ENCODE measurements around the gene PKP2.
"Not testable (repeated sequence)": the region's sequence is repeated elsewhere in the genome, so short reads cannot be mapped to it uniquely, and the experiment has no call there.

The PKP2 gene

GRCh38 chr12:32895688-32896431 is 717 bp downstream of the PKP2 start:
- DNase-seq (ENCODE audit: low read depth): no peak

GRCh38 chr12:32894566-32894965 is 2.0 kb downstream of the PKP2 start:
- DNase-seq (ENCODE audit: low read depth): no peak

DNA sequence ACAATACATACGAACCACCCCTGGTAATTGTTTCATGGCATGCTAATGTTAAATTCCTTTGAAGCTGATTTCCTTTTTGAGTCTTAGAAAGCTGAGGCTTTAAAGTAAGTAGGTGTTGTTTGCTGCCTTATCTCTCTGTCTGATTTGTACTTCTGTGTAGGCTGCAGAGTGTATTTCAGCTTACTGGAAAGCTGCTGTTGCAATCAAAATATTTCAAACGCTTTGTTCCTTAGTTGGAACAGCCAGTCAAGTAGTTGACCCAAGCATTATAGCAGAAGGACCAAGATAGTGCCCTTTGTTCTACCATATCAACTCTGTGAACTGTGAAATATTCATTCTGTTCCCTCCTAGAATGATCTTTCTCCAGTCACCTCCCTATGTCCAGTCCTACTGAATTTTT is 3.1 kb downstream of the PKP2 start:
- DNase-seq (ENCODE audit: low read depth): no peak

DNA sequence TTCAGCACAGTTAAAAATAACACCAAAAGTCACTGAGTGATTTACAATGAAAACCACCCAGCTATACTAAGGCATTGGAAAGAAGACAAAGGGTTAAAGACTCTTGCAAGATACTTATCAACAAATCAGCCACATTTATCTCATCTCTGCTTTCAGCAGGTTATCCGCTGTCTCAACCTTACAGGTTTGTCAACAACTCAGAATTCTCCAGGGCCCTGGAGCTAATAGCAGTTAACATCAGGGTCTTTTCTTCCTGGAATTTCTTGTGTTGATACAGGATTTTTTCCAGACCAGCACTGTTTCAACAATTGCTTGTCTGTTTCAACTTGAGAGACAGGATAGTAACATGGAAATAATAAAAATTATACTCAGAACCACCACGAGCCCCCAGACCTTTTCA is 3.5 kb downstream of the PKP2 start:
- DNase-seq (ENCODE audit: low read depth): no peak

- not testable (repeated sequence) for DNase-seq (ENCODE audit: low read depth)
Measured at GRCh38 chr12:32892369-32892768, 4.2 kb downstream of the PKP2 start.

- DNase-seq (ENCODE audit: low read depth): no peak
Measured at GRCh38 chr12:32891956-32892355, 4.6 kb downstream of the PKP2 start.

DNA sequence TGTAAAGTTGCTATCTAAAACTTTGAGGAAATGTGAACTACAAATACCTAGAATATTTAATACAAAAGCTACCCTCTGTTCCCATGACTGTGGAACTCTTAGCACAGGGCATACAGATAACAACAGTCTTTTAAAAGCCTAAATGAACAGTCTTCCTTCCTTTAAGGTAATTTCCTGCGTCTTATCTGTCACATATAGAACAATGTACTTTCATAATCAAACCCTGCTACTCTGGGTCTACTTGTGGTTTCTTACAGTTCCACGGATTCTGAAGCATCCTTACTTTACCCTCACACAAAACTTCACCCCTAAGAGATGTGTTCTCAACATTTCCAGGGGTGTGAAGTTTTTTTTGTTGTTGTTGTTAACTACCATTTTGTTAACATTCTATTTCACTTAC is 5.1 kb downstream of the PKP2 start:
- DNase-seq (ENCODE audit: low read depth): no peak

- no peak for DNase-seq (ENCODE audit: low read depth)
Measured at GRCh38 chr12:32889011-32889760, 7.4 kb downstream of the PKP2 start.

DNA sequence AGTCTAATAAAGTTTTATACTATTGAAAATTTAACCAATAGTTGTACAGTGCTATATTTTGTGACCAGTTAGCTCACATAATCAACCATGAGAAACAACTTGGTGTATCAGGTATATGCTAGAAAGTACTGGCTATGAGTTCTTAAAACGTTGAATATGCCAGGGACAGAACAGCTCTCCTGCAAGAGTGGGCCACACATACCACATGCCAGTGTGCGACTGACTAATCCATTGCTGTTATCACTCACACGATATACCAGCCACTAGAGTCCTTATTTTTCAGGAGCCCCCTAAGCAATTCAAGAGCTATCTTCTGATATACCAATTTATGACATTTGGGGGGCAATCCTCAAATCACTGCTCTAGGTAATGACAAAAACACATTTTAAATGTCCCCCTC is 9.5 kb downstream of the PKP2 start:
- no peak for DNase-seq (ENCODE audit: low read depth)

GRCh38 chr12:32885831-32886230 is 10.7 kb downstream of the PKP2 start:
- DNase-seq (ENCODE audit: low read depth): no peak

- DNase-seq (ENCODE audit: low read depth): no peak
Measured at GRCh38 chr12:32884962-32885361, 11.6 kb downstream of the PKP2 start.

DNA sequence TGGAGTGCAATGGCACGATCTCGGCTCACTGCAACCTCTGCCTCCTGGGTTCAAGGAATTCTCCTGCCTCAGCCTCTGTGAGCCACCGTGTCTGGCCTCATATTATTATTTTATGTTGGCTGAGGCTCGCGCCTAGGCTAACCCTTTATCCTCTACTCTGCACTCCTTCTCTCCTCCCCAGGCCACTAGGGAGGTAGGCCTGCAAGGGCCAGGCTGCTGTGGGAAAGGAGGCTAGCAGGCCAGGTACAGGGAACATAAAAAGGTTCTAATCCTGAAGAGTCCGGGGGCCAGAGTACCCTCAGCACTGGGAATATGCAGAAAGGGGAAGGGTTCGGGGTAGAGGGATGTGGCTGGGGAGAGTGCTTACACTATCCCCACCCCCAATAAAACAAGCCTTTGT is 14.9 kb downstream of the PKP2 start:
- DNase-seq (ENCODE audit: low read depth): no peak

DNA sequence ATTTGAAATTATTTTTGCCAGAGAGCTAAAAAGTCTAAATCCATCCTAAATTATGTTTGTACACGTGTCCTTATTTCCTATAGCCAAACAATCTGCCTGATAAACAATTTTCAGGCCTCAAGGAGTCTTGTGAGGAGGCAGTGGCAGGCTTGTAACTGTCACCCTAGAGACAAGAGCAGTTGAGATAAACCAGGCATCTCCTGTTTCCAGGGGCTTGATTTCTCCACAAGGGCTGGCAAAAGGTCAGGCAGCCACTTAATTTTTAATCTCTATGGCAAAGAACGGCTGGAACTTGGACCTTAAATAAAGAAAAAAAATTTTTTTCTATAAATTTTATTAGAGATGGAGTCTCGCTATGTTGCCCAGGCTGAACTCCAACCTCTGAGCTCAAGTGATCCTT is 15.5 kb downstream of the PKP2 start:
- no peak for DNase-seq (ENCODE audit: low read depth)

GRCh38 chr12:32879066-32879465 is 17.5 kb downstream of the PKP2 start:
- not testable (repeated sequence) for DNase-seq (ENCODE audit: low read depth)

- no peak for DNase-seq (ENCODE audit: low read depth)
Measured at GRCh38 chr12:32877601-32878459, 18.7 kb downstream of the PKP2 start.

DNA sequence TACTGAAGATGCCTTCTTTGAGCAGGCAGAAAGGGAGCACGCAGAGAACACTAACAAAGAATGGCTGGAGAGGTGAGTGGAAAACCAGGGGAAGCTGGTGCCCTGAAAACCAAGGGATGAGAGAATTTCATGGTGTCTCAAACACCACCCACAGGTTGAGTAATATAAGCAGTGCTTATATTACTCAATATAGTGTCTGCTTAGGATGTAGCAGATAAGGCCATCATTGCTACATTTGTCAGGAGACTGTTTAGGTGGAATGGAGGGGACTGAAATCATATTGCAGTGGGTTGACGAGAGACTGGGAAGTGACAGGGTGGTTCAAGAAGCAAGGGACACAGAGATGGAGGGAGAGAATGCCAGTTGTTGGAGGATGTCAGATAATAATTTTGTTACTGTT is 20.6 kb downstream of the PKP2 start:
- no peak for DNase-seq (ENCODE audit: low read depth)

- DNase-seq (ENCODE audit: low read depth): no peak
Measured at GRCh38 chr12:32874975-32875374, 21.6 kb downstream of the PKP2 start.

- DNase-seq (ENCODE audit: low read depth): no peak
Measured at GRCh38 chr12:32874078-32874477, 22.5 kb downstream of the PKP2 start.

- not testable (repeated sequence) for DNase-seq (ENCODE audit: low read depth)
Measured at GRCh38 chr12:32872416-32872815, 24.2 kb downstream of the PKP2 start.

DNA sequence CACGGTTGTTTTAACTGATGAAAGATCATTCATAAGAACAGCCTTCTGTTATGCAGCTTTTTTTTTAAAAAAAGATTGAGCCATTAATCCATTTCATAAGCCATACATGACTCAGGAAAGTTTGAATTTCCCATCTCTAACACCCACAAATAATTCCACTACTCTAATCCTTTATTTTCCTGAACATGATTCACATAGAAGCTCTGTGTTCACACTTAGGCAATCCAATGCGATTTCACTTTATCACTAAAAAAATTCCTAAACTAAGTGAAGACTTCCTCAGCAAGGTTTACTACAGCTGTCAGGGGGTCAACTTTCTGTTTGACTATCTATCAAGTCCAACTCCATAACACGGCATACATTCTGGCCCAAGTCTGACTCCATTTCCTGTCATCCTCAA is 25.9 kb downstream of the PKP2 start:
- no peak for DNase-seq (ENCODE audit: low read depth)

DNA sequence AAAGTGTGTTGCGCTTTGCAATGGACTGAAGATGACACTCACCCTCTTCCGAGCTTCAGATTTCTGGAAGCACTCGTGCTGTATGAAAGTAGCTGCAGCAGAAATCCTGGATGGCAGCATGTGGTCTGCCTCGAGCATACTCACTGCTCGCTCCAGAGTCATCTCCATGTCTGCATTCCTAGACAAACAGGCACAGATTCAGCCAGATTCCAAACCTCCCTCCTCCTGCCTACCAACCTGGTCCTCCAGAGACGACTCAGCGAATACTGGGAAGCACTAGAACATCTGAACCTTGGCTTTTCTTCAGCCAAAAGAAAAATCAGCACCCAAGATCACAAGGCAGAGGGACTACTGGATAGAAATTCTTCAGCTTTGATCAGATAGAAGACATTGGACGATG is 27.7 kb downstream of the PKP2 start:
- DNase-seq (ENCODE audit: low read depth): no peak

- no peak for DNase-seq (ENCODE audit: low read depth)
Measured at GRCh38 chr12:32864731-32865130, 31.8 kb downstream of the PKP2 start.

DNA sequence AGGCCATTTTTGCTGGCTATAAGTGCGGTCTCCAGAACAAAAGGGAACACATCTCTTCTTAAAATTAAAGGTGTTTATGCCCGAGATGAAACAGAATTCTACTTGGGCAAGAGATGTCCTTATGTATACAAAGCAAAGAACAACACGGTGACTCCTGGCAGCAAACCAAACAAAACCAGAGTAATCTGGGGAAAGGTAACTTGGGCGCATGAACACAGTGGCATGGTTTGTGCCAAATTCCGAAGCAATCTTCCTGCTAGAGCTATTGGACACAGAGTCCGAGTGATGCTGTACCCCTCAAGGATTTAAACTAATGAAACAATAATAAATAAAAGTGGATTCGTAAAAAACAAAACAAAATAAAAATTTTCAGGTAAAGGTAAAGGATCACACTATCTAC is 33.4 kb downstream of the PKP2 start:
- DNase-seq (ENCODE audit: low read depth): no peak
